ENCODE measurements around the gene MAST3. TPM values are rescaled to one million over a fixed set of nuclear protein-coding genes. Genes with fewer than 3 reads are reported as not detected.

The MAST3 gene
- total RNA-seq, result 7.9 and 8.3 TPM in 2 replicates

- DNase-seq (ENCODE audit: extremely low read depth, low read depth, low spot score), result no peak
Observed at GRCh38 chr19:18097217-18097992, at the start of gene MAST3. TSS of gene MAST3 (plus strand) at chr19:18097778. CDS start at chr19:18097793, 15 bp downstream.

GRCh38 chr19:18049385-18049784 lies 48.2 kb upstream of the MAST3 start:
- no peak for DNase-seq (ENCODE audit: extremely low read depth, low read depth, low spot score)

DNA sequence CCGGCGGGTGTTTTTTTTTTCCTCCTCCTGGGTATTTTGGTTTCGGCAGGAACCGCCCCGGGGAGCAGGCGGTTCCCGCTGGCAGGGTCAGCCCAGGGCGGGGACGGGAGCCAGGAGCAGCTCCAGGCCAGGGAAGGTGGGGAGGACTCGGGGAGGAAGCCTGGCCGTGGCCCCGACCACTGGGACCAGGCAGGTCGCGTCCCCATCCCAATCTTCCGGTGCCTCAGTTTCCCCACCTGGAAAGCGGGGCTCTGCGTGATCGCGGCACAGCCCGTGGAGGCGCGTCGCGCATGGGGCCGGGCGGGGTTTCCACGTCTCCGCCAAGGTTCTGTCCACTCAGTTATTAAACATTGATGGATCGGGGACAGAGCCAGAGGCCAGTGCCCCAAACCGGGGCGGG lies 45.7 kb upstream of the MAST3 start:
- no peak for DNase-seq (ENCODE audit: extremely low read depth, low read depth, low spot score)

DNA sequence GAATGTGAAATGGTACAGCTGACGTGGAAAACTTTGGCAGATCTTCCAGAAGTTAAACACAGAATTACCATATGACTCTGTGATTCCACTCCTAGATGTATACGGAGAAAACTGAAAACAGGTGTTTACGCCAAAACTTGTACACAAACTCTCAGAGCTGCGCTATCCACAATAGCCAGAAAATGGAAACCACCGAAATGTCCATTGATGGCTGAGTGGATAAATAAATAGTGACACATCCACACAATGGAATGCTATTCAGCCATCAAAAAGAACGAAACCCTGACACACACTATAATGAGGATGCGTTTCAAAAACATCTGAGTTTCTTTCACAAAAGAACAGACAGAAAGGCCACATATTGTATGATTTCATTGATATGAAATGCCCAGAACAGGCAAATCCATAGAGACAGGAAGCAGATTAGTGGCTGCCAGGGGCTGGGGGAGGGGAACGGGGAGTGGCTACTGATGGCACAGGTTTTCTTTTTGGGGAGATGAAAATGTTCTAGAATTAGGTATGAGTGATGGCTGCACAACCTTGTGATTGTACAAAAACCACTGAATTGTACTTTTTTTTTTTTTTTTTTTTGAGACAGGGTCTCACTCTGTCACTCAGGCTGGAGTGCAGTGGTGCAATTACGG lies 43.9 kb upstream of the MAST3 start:
- no peak for DNase-seq (ENCODE audit: extremely low read depth, low read depth, low spot score)

- DNase-seq (ENCODE audit: extremely low read depth, low read depth, low spot score), result no peak
Observed at GRCh38 chr19:18055967-18056366, 41.6 kb upstream of the MAST3 start.

- no peak for DNase-seq (ENCODE audit: extremely low read depth, low read depth, low spot score)
Observed at GRCh38 chr19:18057557-18057956, 40.0 kb upstream of the MAST3 start.

- no peak for DNase-seq (ENCODE audit: extremely low read depth, low read depth, low spot score)
Observed at GRCh38 chr19:18058208-18059009, 39.2 kb upstream of the MAST3 start.

DNA sequence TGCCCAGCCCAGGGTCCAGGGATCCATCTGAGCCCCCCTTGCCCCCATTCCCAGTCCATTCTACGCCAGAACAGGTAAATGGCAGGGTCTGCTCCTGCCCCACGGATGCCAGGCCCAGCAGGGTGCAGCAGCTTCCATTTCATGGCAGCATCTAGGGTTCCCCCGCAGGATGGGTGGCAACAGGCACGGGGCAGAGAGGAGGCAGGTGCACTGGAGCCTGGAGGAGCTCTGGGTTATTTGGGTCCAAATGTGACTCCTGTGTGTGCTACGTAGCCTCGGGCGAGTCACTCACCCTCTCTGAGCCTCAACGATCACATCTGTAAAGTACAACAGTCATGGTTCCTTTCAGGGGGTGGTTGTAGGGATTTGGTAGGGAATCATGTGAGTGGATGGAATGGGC lies 38.3 kb upstream of the MAST3 start:
- DNase-seq (ENCODE audit: extremely low read depth, low read depth, low spot score), result no peak

- DNase-seq (ENCODE audit: extremely low read depth, low read depth, low spot score), result no peak
Observed at GRCh38 chr19:18059902-18060301, 37.7 kb upstream of the MAST3 start.

- no peak for DNase-seq (ENCODE audit: extremely low read depth, low read depth, low spot score)
Observed at GRCh38 chr19:18060472-18060871, 37.1 kb upstream of the MAST3 start.

DNA sequence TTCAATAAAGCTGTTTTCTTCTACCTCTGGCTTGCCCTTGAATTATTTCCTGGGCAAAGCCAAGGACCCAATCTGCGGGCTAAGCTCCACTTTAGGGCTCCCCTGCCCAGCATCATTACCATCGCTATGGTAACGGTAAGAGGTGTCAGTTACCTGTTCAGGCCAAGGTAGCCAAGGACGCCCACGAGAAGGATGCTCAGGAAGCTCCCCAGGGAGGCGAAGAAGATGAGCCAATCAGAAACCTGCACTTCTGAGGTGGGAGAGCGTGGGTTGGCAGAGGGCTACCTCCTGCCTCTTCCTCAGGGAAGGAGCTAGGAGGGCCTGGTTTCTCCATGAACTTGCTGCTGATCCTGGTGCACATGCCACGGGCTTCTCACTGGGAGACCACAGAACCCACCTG lies 35.5 kb upstream of the MAST3 start:
- DNase-seq (ENCODE audit: extremely low read depth, low read depth, low spot score), result no peak

DNA sequence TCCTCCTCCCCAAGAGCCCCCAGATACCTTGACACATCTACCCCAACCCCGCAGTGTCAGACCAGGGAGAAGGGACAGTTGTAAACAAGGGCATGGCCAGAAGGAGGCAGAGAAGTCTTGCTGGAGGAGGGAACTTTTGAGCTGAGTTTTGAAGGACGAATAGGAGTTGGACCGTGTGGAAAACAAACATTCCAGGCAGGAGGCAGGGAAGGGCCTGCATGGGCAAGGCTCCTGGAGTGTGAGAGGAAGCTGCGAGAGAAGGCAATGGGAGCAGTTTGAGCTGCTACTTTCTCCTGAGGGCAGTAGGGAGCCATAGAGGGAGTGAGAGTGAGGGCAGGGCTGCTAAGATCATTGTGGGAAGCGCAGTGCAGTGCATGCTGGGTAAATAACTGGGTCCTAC lies 34.1 kb upstream of the MAST3 start:
- no peak for DNase-seq (ENCODE audit: extremely low read depth, low read depth, low spot score)

- no peak for DNase-seq (ENCODE audit: extremely low read depth, low read depth, low spot score)
Observed at GRCh38 chr19:18065173-18065495, 32.4 kb upstream of the MAST3 start.

GRCh38 chr19:18068395-18068794 lies 29.2 kb upstream of the MAST3 start:
- DNase-seq (ENCODE audit: extremely low read depth, low read depth, low spot score), result no peak

- no peak for DNase-seq (ENCODE audit: extremely low read depth, low read depth, low spot score)
Observed at GRCh38 chr19:18069383-18069782, 28.2 kb upstream of the MAST3 start.

DNA sequence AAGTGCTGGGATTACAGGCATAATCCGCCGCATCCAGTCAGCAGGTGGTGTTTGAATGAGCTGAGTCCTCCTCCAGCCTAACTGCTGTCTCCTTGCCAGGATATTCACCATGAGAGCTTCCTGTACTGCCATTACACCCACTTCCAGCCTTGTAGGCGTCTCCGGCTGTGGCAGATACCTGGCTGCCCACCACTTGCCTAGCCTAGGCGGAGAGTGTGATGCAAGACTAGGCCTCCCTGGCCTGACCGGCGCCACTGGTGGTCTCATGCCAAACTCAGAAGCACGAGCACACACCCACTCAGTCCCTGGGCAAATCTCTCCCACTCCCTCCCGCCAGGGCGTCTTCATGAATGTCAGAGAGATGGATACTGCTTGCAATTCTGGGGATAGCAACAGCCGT lies 27.4 kb upstream of the MAST3 start:
- no peak for DNase-seq (ENCODE audit: extremely low read depth, low read depth, low spot score)

DNA sequence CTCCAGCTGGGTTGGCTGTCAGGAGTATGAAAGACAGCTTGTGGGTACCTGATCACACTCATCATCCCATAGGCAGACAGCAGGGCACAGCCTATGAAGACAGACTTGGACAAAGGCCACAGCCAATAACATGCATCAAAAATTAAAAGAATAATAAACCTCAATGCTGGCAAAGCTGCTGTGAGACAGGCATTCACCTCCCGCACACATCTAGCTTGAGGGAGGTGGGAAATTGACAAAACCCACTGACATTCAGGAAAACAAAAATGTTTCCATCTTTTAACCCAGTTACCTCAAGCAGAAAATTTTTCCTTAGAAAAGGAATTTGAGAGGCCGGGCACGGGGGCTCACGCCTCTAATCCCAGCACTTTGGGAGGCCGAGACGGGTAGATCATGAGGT lies 25.2 kb upstream of the MAST3 start:
- DNase-seq (ENCODE audit: extremely low read depth, low read depth, low spot score), result no peak

DNA sequence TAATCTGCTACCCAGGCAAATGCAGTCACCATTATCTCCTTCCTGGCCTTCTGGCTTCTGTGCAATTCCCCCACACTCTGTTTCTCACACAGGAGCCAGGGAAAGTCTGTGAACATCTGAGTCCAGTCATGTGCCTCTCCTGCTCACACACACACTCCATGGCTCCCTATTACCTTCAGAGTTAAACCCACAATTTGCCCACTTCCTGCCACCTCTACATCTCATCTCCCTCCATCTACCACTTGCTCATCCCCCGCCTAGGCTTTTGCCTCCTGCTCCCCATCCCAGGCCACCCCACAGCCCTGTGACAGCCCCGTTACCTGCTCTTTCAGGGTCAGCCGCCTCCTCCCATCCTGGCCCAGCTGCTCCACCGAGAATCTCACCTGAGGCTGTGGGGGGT lies 24.4 kb upstream of the MAST3 start:
- DNase-seq (ENCODE audit: extremely low read depth, low read depth, low spot score), result no peak

GRCh38 chr19:18074192-18074591 lies 23.4 kb upstream of the MAST3 start:
- DNase-seq (ENCODE audit: extremely low read depth, low read depth, low spot score), result no peak

DNA sequence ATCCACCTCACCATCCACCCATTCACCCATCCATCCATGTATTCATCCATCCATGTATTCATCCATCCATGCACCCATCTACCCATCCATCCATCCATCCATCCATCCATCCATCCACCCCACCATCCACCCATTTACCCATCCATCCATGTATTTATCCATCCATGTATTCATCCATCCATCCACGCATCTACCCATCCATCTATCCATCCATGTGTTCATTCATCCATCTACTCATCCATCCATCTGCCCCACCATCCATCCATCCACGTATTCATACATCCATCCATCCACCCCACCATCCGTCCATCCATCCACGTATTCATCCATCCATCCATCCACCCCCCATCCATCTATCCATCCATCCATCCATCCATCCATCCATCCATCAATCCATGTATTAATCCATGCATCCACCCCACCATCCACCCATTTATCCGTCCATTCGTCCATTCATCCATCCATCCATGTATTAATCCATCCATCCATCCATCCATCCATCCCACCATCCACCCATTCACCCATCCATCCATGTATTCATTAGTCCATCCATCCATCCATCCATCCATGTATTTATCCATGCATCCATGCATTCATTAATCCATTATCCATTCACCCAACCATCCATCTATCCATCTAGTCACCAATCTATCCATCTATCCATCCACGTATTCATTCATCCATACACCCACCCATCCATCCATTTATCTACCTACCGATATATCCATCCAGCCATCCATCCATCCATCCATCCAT lies 13.5 kb upstream of the MAST3 start:
- DNase-seq (ENCODE audit: extremely low read depth, low read depth, low spot score), result no peak
